ENCODE measurements around the gene WAC. TPM values are rescaled to one million over a fixed set of nuclear protein-coding genes. Genes with fewer than 3 reads are reported as not detected.

Gene WAC
- polyA plus RNA-seq, 1 of the 3 experiments (the other 2 are of a cell fraction), result 31.1 TPM

DNA sequence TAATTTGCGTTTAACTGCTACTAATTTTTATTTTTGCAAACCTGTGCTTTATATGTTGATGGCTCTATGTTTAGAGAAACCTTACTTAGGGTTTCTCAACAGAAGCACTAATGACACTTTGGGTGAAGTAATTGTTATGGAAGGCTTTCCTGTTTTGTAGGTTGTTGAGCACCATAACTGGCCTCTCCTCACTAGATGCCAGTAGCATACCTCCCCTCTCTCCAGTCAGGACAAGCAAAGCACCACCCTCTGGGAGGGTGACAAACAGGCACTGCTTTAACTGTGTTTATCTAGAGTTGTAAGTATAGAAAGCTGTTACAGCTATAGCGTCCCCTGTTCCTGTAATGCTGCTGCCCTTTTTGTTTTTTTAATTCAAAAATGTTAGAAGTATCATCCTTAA lies 60.9 kb downstream of the WAC start:
- H3K9ac ChIP-seq, result no peak overlapping the region
- H3K4me2 ChIP-seq, result no peak overlapping the region
- H2AFZ ChIP-seq (ENCODE audit: low read depth), result no peak overlapping the region
- no peaks in the 10 kb centered on the region for H3K27me3 ChIP-seq (ENCODE audit: insufficient read depth)
- POLR2A ChIA-PET, result no interaction called here
- no peak for DNase-seq
- H3K79me2 ChIP-seq (ENCODE audit: insufficient read depth), result peaks cover 99% of the 10 kb centered on the region
- peaks cover 78% of the 10 kb centered on the region for H4K20me1 ChIP-seq (ENCODE audit: insufficient read depth)
- WGBS (ENCODE audit: low lambda C conversion rate), result 49% methylated on average over 2 of the region's 2 CpGs
- peaks cover 80 to 85% of the 10 kb centered on the region in 2 experiments for H3K36me3 ChIP-seq (replicated peaks in 1 of 2; ENCODE audit: control insufficient read depth in 1 of 2, insufficient read depth in 2 of 2, low read length in 1 of 2)
- CTCF ChIA-PET, result no interaction called here
- no peaks in the 10 kb centered on the region for H3K9me3 ChIP-seq
- peaks cover 5 to 9% of the 10 kb centered on the region in 2 experiments; a peak in 3 of 4 replicates for H3K4me1 ChIP-seq (ENCODE audit: control insufficient read depth in 1 of 2, insufficient read depth in 2 of 2, low read depth in 1 of 2, low read length in 1 of 2)
- H3K9me2 ChIP-seq, result no peaks in the 10 kb centered on the region
- no peak for TF ChIP-seq FOSL2 (IDR thresholded peaks at IDR 0.05; ENCODE audit: borderline replicate concordance, low read depth)
- no peak for TF ChIP-seq RCOR1 (IDR thresholded peaks at IDR 0.05; ENCODE audit: low read length)
- TF ChIP-seq, protein P1, sequence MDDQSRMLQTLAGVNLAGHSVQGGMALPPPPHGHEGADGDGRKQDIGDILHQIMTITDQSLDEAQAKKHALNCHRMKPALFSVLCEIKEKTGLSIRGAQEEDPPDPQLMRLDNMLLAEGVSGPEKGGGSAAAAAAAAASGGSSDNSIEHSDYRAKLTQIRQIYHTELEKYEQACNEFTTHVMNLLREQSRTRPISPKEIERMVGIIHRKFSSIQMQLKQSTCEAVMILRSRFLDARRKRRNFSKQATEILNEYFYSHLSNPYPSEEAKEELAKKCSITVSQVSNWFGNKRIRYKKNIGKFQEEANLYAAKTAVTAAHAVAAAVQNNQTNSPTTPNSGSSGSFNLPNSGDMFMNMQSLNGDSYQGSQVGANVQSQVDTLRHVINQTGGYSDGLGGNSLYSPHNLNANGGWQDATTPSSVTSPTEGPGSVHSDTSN (IDR thresholded peaks at IDR 0.05), result no peak
- TF ChIP-seq CHD2 (IDR thresholded peaks at IDR 0.05; ENCODE audit: low read length, partially characterized antibody), result no peak
- no peak for TF ChIP-seq RXRA (IDR thresholded peaks at IDR 0.05; ENCODE audit: borderline replicate concordance, low read depth)
- TF ChIP-seq FOXM1 (IDR thresholded peaks at IDR 0.05; ENCODE audit: low read depth), result no peak
- no peak for TF ChIP-seq RAD21 (IDR thresholded peaks at IDR 0.05; ENCODE audit: low read length)
- TF ChIP-seq, protein P2, sequence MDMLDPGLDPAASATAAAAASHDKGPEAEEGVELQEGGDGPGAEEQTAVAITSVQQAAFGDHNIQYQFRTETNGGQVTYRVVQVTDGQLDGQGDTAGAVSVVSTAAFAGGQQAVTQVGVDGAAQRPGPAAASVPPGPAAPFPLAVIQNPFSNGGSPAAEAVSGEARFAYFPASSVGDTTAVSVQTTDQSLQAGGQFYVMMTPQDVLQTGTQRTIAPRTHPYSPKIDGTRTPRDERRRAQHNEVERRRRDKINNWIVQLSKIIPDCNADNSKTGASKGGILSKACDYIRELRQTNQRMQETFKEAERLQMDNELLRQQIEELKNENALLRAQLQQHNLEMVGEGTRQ (IDR thresholded peaks at IDR 0.05; ENCODE audit: borderline replicate concordance, low read depth, low read length), result no peak
- TF ChIP-seq EP300 (IDR thresholded peaks at IDR 0.05; ENCODE audit: borderline replicate concordance in 1 of 2, low read depth in 1 of 2, low read length in 1 of 2), result no peak
- TF ChIP-seq, protein P3, sequence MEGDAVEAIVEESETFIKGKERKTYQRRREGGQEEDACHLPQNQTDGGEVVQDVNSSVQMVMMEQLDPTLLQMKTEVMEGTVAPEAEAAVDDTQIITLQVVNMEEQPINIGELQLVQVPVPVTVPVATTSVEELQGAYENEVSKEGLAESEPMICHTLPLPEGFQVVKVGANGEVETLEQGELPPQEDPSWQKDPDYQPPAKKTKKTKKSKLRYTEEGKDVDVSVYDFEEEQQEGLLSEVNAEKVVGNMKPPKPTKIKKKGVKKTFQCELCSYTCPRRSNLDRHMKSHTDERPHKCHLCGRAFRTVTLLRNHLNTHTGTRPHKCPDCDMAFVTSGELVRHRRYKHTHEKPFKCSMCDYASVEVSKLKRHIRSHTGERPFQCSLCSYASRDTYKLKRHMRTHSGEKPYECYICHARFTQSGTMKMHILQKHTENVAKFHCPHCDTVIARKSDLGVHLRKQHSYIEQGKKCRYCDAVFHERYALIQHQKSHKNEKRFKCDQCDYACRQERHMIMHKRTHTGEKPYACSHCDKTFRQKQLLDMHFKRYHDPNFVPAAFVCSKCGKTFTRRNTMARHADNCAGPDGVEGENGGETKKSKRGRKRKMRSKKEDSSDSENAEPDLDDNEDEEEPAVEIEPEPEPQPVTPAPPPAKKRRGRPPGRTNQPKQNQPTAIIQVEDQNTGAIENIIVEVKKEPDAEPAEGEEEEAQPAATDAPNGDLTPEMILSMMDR (IDR thresholded peaks at IDR 0.05), result no peak
- H3K27ac ChIP-seq (ENCODE audit: low read depth in 2 of 2, low read length in 1 of 2), result no peak overlapping the region; a peak in 1 of 4 replicates
- peaks cover 36% of the 10 kb centered on the region for H3F3A ChIP-seq (replicated peaks; ENCODE audit: insufficient read depth)
- no peak overlapping the region for H3K4me3 ChIP-seq (ENCODE audit: low read depth in 2 of 2, low read length in 1 of 2)

DNA sequence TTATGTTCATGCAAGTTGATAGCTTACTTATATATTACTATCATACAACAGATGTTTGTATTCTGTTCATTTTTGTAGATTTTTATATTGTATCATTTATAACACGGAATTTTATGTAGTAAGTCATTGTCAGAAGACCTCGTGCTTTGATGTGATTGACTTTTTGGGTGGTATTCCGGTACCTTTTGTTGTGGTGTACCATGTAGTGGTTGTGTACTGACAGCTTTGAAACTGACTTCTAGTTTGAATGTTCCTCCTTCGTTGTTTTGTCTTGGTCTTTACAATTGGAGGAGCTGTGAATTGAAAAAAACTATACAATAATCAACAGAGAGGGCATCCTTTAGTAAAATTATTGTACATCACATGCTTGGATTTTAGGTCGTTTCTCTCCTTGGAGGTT lies 61.5 kb downstream of the WAC start:
- no peak overlapping the region for H3K27ac ChIP-seq (ENCODE audit: low read depth in 2 of 2, low read length in 1 of 2)
- no peak overlapping the region for H3K4me2 ChIP-seq
- no peaks in the 10 kb centered on the region for H3K9me2 ChIP-seq
- DNase-seq, result no peak
- H3K4me3 ChIP-seq (ENCODE audit: low read depth in 2 of 2, low read length in 1 of 2), result no peak overlapping the region
- H4K20me1 ChIP-seq (ENCODE audit: insufficient read depth), result peaks cover 78% of the 10 kb centered on the region
- H2AFZ ChIP-seq (ENCODE audit: low read depth), result no peak overlapping the region
- H3K9me3 ChIP-seq, result no peaks in the 10 kb centered on the region
- peaks cover 80 to 85% of the 10 kb centered on the region in 2 experiments for H3K36me3 ChIP-seq (replicated peaks in 1 of 2; ENCODE audit: control insufficient read depth in 1 of 2, insufficient read depth in 2 of 2, low read length in 1 of 2)
- CTCF ChIA-PET, result no interaction called here
- 93% methylated on average over 5 of the region's 5 CpGs for WGBS (ENCODE audit: low lambda C conversion rate)
- H3K4me1 ChIP-seq (ENCODE audit: control insufficient read depth in 1 of 2, insufficient read depth in 2 of 2, low read depth in 1 of 2, low read length in 1 of 2), result peaks cover 5 to 9% of the 10 kb centered on the region in 2 experiments; a peak in 3 of 4 replicates
- TF ChIP-seq MEF2A (IDR thresholded peaks at IDR 0.05; ENCODE audit: borderline replicate concordance, low read depth) (no peak), POLR2AphosphoS5 (IDR thresholded peaks at IDR 0.05; ENCODE audit: low read depth, low read length) (no peak), GATA2 (CRISPR knock-in tag; IDR thresholded peaks at IDR 0.05) (no peak), YY1 (IDR thresholded peaks at IDR 0.05; ENCODE audit: low read depth) (no peak), TAF1 (IDR thresholded peaks at IDR 0.05; ENCODE audit: borderline replicate concordance, low read depth, low read length) (no peak), RAD21 (IDR thresholded peaks at IDR 0.05; ENCODE audit: low read length) (no peak), ELF1 (IDR thresholded peaks at IDR 0.05) (no peak)
- no peak overlapping the region for H3K9ac ChIP-seq
- peaks cover 33% of the 10 kb centered on the region for H3F3A ChIP-seq (replicated peaks; ENCODE audit: insufficient read depth)
- H3K79me2 ChIP-seq (ENCODE audit: insufficient read depth), result peaks cover 99% of the 10 kb centered on the region
- POLR2A ChIA-PET, result no interaction called here
- no peaks in the 10 kb centered on the region for H3K27me3 ChIP-seq (ENCODE audit: insufficient read depth)

Data from SK-N-SH (cell line).